LoVo (cell line): ENCODE results near the gene MRC2.
"Not testable (repeated sequence)": the region's sequence is repeated elsewhere in the genome, so short reads cannot be mapped to it uniquely, and the experiment has no call there.

ENCODE experiments used
- DNase-seq: peaks from one replicate; pipeline ENCODE4 v3.0.0-alpha.2; 2016; ENCODE audit warnings: low spot score

The MRC2 gene

DNA sequence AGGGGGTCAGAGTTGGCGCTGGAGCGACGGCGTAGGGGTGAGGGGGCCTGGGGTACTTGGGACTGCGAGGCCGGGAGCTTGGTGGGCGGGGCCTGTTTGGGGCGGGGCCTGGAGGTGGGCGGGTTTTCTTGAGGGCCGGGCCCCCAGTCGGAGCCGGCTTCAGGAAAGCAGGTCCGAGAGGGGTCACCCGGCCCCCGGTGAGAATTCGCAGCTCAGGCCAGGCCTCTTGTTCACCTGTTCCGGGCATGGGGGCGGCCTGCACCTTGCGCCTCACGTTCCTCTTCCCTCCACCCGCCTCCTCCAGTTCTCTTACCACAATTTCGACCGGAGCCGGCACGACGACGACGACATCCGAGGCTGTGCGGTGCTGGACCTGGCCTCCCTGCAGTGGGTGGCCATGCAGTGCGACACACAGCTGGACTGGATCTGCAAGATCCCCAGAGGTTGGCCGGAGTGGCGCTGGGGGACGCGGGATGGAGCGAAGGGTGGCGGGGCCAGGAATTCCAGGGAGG, 52.5 kb downstream of the MRC2 start:
- no peak for DNase-seq

DNA sequence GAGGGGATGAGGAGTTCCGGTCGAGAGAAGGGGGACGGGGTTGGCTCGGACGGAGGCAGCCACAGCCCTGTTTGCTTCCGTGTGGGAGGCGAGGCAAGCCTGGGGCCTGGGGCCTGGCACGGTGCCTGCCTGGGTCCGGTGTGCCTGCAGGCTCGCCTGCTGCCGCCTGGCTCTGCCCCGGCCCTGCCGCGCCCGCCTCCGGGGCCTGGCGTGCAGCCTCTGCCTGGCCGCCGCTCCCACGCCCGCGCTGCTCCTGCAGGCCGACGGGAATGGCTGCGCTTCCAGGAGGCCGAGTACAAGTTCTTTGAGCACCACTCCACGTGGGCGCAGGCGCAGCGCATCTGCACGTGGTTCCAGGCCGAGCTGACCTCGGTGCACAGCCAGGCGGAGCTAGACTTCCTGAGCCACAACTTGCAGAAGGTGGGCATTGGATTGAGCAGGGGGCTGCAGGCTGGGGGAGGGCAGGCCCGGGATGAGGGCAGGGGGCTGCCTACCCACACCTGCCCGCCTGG, 53.1 kb downstream of the MRC2 start:
- no peak for DNase-seq

DNA sequence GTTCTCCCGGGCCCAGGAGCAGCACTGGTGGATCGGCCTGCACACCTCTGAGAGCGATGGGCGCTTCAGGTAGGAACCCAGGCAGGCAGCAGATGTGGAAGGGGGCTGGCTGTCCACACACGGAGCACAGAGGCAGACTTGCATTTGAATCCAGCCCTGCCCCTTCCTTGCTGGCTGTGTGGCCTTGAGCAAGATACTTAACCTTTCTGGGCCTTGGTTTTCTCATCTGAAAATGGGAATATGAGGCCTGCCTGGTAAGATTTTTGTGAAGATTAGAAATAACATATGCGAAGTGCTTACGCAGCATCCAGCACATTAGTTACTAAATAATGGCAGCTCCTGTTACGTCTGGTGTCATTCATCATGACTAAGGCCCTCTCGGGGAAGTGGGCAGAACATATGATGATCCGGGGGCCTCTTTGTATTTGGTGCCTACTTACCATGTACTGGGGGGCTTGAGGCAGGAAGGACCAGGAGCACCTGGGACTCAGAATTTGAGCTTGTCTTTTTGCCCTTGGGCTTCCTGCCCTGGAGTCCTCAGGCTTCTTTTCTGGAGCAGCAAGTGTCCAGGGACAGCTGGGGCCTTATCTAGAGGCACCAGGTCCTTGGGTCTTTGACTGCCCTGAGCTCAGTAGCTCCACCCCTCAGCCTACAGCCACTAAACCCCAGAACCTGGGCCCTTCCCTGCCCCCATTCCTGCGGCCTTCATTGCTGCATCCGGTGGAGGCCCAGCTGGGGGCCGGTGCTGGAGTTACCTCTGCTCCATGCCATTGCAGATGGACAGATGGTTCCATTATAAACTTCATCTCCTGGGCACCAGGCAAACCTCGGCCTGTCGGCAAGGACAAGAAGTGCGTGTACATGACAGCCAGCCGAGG, 53.8 kb downstream of the MRC2 start:
- no peak for DNase-seq

DNA sequence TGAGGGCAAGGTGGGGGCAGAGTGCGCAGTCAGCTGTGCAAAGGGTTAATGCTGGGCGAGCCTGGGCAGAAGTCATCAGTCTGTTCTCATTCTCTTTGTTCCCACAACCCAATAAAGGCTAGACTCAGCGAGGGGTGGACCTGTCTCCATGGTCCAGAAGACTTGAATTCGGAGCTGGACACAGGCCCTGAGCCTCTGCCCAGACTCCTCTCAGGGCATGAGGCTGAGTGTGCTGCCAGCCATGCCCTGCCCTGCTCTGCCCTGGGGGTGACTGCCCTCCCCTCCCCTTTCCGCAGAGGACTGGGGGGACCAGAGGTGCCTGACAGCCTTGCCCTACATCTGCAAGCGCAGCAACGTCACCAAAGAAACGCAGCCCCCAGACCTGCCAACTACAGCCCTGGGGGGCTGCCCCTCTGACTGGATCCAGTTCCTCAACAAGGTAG, 54.5 kb downstream of the MRC2 start:
- no peak for DNase-seq

DNA sequence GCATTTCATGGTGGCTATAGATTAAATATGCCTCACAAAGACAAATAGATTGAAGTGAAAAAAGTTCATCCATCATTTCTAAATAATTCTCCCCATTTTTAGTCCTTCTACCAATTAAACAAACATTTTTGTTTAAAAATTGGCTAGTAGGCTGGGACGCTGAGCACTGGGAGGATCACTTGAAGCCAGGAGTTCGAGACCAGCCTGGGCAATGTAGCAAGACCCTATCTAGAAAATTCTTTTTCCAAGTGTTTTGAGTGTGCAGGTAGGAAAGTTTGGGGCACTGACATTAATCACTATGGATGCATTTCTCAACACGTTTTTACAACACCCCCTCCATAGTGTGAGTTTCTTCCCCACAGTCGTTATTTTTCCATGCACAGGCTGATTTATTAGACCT, 56.7 kb downstream of the MRC2 start:
- DNase-seq = no peak

DNA sequence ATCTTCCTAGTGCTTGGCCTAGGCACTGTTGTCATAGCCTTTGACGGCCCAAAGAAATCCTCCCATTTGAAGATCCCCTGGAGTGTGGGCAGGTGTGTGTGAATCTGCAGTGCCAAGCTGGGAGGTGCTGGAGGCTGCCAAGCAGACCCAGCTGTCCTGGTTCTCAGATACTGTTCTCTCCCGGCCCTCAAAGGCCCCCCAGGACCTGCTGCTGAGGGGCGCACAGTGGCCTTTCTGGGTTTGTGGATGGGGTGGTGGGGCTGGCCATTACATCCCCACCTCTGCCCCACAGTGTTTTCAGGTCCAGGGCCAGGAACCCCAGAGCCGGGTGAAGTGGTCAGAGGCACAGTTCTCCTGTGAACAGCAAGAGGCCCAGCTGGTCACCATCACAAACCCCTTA, 60.5 kb downstream of the MRC2 start:
- DNase-seq = no peak

DNA sequence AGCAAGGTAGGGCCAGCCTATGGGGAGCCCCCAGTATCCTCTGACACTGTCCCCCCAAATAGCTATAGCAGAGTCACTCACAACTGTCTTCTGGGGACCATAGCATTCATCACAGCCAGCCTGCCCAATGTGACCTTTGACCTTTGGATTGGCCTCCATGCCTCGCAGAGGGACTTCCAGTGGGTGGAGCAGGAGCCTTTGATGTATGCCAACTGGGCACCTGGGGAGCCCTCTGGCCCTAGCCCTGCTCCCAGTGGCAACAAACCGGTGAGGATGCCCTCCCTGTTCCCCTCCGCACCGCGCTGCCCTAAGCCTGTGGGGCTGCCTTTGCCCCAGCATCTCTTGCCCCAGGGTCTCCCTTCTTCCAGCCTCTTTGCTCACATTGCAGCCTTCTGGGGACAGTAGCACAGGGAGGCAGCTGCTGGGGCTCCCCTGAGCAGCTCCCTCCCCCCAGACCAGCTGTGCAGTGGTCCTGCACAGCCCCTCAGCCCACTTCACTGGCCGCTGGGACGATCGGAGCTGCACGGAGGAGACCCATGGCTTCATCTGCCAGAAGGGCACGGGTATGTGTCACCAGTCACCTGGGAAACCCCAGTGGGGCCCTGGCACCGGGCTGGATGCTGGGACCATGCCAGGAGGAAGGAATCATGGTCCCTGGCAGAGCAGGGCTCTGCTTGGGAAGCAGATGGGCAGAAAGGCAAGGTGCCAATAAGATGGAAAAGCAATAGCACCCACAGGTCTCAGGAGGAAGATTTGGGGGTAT, 61.1 kb downstream of the MRC2 start:
- no peak for DNase-seq

DNA sequence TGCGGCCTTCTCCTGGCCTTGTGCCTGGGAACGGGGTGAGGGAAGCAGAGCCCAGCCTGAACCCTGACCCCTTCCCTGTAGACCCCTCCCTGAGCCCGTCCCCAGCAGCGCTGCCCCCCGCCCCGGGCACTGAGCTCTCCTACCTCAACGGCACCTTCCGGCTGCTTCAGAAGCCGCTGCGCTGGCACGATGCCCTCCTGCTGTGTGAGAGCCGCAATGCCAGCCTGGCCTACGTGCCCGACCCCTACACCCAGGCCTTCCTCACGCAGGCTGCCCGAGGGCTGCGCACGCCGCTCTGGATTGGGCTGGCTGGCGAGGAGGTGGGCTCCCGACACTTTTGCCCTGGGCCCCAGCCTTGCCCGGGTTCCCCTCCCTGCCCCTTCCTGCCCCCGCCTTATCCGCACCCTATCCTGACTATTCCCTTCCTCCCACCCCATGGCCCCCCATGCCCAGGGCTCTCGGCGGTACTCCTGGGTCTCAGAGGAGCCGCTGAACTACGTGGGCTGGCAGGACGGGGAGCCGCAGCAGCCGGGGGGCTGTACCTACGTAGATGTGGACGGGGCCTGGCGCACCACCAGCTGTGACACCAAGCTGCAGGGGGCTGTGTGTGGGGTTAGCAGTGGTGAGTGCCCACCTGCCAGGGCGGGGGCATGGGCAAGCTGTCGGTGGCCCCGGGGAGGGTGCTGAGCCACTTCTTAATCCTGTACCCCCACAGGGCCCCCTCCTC, 62.1 kb downstream of the MRC2 start:
- no peak for DNase-seq

DNA sequence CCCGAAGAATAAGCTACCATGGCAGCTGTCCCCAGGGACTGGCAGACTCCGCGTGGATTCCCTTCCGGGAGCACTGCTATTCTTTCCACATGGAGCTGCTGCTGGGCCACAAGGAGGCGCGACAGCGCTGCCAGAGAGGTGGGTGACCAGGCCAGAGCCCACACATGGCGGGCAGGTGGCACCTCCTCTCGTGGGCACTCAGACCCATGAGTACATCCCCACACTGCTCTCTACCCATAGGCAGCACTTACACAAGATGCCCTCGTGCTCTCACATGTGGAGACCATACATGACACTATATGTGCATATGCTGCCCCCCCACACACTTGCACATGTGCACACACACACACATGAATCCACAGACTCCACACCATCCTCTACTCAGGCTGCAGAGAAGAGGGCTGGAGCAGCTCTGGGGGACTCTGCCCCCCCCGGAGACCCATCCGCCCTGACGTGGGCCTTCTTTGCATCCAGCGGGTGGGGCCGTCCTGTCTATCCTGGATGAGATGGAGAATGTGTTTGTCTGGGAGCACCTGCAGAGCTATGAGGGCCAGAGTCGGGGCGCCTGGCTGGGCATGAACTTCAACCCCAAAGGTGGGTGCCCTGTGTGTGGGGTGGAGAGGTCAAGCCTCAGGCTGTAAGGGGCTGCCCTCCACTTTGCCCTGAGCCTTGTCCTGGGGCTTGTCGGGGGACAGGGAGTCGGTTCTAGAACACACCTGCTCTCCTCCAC, 62.9 kb downstream of the MRC2 start:
- no peak for DNase-seq

DNA sequence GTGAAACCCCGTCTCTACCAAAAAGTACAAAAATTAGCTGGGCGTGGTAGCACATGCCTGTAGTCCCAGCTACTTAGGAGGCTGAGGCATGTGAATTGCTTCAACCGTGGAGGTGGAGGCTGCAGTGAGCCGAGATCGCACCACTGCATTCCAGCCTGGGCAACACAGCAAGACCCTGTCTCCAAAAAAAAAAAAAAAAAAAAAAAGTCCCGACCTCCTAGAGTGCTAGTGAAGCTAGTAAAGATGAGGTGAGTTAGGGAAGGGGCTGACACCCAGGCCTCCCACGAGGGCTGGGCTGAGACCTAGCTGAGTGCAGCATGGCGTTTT, 64.1 kb downstream of the MRC2 start:
- DNase-seq = not testable (repeated sequence)

DNA sequence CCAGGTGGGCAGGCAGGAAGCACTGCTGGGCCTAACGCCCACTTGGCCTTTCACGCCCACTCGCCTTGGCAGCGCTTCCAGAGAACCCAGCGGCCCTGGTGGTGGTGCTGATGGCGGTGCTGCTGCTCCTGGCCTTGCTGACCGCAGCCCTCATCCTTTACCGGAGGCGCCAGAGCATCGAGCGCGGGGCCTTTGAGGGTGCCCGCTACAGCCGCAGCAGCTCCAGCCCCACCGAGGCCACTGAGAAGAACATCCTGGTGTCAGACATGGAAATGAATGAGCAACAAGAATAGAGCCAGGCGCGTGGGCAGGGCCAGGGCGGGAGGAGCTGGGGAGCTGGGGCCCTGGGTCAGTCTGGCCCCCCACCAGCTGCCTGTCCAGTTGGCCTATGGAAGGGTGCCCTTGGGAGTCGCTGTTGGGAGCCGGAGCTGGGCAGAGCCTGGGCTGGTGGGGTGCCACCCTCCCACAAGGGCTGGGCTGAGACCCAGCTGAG, 64.7 kb downstream of the MRC2 start:
- no peak for DNase-seq

DNA sequence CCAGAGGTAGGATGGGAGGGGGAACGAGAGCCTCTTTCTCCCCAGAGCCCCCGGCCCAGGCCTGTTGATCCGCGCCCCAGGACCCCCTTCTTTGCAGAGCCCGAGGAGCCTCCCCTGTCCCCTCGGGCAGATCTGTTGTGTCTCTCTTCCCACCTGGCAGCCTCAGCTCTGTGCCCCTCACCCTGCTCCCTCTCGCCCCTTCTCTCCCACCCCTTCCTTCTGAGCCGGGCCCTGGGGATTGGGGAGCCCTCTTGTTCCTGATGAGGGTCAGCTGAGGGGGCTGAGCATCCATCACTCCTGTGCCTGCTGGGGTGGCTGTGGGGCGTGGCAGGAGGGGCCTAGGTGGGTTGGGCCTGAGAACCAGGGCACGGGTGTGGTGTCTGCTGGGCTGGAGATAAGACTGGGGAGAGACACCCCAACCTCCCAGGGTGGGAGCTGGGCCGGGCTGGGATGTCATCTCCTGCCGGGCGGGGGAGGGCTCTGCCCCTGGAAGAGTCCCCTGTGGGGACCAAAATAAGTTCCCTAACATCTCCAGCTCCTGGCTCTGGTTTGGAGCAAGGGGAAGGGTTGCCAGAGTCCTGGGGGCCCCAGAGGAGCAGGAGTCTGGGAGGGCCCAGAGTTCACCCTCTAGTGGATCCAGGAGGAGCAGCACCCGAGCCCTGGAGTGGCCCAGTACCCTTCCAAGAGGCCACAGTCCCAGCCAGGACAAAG, 65.4 kb downstream of the MRC2 start:
- DNase-seq = no peak

DNA sequence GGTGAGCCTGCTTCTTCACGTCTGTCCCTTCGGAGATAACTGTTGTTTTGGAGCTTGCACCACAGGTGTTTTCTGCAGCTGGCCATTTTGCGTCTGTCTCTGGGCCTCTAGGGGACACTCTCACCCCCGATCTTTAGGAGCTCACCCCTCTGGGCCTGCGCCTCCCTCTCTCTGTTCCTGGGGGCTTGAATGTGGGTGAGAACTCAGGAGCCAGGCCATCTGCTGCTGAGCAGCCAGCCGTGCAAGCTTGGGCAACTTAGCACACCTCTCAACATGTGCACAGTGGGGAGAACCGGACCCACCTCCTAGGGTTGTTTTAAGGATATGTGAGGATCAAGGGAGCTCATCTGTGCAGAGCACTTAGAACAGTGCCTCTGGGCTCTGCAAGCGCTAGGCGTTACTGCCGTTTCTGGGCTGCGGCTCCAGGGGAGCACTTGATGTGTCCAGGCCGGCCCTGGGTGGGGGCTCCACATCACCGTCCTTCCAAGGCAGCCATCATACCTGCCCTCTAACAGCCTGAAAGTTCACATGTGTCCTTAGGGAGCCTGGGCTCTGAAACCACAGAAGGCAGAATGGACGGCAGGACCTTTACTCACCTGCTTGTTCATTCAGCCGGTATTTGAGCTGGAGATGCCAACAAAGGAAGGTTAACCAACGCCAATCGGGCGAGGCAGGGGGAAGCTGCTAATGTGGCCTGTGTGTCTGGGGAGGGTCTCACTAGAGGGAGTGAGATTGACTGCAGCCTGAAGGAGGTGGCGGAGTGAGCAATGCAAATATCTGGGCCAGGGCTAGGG, 66.3 kb downstream of the MRC2 start:
- no peak for DNase-seq

DNA sequence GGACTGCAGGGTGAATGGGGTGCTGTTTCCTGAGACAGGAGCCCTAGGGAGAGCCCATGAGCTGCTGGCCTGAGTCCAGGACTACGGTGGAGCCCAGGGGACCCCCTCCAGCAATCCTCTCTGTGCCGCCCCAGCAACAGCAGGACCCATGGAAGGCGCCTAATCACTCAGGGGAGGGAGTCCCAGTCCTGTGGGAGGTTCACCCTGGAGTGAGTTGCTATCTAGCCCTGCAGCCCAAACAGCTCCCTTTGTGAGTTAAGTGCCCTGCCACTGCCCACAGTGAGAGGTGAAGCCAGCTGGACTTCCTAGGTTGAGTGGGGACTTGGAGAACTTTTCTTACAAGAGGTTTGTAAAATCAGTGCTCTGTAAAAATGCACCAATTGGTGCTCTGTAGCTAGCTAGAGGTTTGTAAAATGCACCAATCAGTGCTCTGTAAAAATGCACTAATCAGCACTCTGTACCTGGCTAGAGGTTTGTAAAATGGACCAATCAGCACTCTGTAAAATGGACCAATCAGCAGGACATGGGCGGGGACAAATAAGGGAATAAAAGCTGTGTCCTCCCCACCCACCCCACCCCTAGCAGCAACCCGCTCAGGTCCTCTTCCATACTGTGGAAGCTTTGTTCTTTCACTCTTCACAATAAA, 67.7 kb downstream of the MRC2 start:
- DNase-seq = not testable (repeated sequence)

DNA sequence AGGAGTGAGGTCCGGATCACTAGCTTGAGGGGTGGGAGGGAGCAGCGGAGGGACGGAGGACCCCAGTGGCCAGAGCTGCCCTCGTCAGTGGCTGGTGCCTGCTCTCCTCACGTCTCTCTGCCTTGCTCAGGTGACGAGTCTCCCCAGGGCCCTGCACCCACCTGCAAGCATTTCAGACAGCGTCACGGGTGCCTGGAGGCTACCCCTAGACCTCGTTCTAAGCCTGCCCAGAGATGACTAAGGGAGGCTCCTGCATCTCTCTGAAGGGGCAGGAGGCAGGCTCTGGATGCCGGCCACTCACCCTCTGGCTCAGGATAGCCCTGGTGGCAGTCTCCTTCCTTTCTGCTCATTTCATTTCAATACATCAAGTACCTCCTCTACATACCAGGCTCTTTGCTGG, 68.8 kb downstream of the MRC2 start:
- no peak for DNase-seq

DNA sequence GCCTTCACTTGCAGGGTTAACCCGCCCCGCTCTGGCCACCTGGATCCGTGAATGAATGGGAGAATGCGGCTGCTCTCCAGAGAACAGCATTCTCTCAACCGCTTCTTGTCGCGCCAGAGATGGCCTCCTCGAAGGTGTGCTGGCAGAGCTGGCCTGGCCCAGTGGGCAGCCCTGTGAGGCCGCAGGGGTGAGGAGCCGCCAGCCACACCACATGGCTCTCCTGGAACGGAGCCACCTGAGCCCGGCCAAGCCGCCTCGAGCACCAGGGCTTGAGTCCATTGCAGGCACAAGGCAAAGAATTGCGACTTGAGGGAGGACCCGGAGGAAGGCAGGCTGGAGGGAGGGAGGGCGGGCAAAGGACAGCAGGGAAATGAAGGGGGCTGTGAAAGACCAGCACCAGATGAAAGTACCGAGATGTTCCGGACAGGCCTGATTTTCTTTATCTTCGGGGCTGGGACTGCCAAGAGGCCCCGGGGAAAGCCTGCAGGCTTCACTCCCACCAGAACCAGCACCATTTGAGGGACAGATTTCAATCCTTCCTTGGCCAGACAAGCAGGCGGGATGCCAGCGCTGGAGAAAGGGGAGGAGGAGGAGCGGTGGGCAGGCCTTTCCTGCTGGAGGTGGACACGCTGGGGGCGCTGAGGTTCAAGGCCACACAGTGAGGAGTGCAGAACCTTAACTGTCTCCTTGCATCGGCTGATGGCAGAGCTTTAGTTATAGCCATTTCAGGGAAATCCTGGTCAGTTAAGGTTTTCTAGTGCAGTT, 69.4 kb downstream of the MRC2 start:
- no peak for DNase-seq

DNA sequence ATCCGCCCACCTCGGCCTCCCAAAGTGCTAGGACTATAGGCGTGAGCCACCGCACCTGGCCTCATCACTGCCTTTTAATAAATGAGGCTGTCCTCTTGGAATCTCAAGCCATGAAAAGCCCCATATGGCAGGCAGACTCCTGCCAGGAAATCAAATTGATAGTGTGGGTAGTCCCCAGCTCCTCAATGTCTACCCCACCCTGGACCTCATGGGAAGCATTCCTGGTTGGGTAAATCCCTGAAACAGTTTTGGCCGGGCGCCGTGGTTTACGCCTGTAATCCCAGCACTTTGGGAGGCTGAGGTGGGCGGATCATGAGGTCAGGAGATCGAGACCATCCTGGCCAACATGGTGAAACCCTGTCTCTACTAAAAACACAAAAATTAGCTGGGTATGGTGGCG, 71.0 kb downstream of the MRC2 start:
- DNase-seq = not testable (repeated sequence)

DNA sequence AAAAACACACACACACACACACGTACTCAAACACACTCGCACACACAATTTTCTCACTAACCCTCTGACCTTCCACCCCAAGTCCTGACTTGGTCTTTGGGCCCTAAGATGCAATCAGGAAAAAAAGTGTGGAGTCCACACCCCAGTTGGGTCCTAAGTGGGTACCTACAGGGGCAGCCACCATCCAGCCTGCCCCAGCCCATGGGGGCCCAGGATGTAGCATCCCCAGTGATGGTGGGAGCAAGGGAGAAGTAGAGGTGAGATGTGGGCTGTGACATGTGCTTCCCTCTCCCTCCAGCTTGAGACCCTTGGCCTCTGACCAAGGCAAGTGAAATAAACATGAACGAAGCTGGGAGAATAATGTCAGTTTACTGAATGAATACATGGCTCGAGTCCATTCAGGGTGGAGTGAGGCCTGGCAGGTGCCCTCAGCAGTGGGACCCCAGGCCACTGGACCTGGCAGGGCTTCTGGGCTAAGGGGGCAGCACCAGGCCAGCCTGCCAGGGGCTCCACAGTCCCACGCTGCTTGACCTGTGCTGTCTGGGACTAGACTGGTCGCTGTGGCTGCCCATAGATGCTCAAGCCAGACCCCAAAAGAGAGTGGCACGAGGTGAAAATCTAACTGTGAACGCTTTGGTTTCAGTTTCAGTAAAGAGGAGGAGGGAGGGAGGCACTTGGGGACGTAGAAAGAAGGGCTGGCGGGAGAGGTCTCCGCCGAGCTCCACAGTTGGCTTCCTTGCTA, 73.7 kb downstream of the MRC2 start:
- DNase-seq = no peak
